ENCODE data around the gene B3GNT9. TPM values are rescaled to one million over a fixed set of nuclear protein-coding genes. Genes with fewer than 3 reads are reported as not detected.

Gene B3GNT9
- total RNA-seq, 1 donor from 2014 or later: 12.8 TPM

- no peak for TF ChIP-seq CTCF (IDR thresholded peaks at IDR 0.05)
- no peak for TF ChIP-seq POLR2AphosphoS5 (IDR thresholded peaks at IDR 0.05; ENCODE audit: insufficient read depth in 1 of 2, low read depth in 1 of 2)
- no peak for TF ChIP-seq POLR2A (IDR thresholded peaks at IDR 0.05)
- H3K4me3 ChIP-seq: peak overlapping the region; percentile 44 to 45
- H3K27me3 ChIP-seq: no peaks in the 10 kb centered on the region
- no peak for DNase-seq (ENCODE audit: extremely low spot score in 2 of 2)
- peaks cover 63% of the 10 kb centered on the region for H3K4me1 ChIP-seq
- peak overlapping the region; percentile 76 for H3K27ac ChIP-seq
- no peaks in the 10 kb centered on the region for H3K9me3 ChIP-seq
- H3K36me3 ChIP-seq: no peaks in the 10 kb centered on the region
- intact Hi-C loops (cut with DNase I): no loop called here
Measured at GRCh38 chr16:67162506-67163163, 11.8 kb upstream of the B3GNT9 start.

- H3K27me3 ChIP-seq: no peaks in the 10 kb centered on the region
- no peak overlapping the region for H3K27ac ChIP-seq
- no peaks in the 10 kb centered on the region for H3K36me3 ChIP-seq
- peaks cover 63% of the 10 kb centered on the region for H3K4me1 ChIP-seq
- H3K9me3 ChIP-seq: no peaks in the 10 kb centered on the region
- intact Hi-C loops (cut with DNase I): no loop called here
- peak overlapping the region in 1 of 2 donors; percentile 98 for H3K4me3 ChIP-seq
- DNase-seq (ENCODE audit: extremely low spot score in 2 of 2): no peak
- TF ChIP-seq POLR2AphosphoS5 (IDR thresholded peaks at IDR 0.05; ENCODE audit: insufficient read depth in 1 of 2, low read depth in 1 of 2) (no peak), CTCF (IDR thresholded peaks at IDR 0.05) (no peak), POLR2A (IDR thresholded peaks at IDR 0.05) (no peak)
Measured at GRCh38 chr16:67161595-67162058, 10.8 kb upstream of the B3GNT9 start.

DNA sequence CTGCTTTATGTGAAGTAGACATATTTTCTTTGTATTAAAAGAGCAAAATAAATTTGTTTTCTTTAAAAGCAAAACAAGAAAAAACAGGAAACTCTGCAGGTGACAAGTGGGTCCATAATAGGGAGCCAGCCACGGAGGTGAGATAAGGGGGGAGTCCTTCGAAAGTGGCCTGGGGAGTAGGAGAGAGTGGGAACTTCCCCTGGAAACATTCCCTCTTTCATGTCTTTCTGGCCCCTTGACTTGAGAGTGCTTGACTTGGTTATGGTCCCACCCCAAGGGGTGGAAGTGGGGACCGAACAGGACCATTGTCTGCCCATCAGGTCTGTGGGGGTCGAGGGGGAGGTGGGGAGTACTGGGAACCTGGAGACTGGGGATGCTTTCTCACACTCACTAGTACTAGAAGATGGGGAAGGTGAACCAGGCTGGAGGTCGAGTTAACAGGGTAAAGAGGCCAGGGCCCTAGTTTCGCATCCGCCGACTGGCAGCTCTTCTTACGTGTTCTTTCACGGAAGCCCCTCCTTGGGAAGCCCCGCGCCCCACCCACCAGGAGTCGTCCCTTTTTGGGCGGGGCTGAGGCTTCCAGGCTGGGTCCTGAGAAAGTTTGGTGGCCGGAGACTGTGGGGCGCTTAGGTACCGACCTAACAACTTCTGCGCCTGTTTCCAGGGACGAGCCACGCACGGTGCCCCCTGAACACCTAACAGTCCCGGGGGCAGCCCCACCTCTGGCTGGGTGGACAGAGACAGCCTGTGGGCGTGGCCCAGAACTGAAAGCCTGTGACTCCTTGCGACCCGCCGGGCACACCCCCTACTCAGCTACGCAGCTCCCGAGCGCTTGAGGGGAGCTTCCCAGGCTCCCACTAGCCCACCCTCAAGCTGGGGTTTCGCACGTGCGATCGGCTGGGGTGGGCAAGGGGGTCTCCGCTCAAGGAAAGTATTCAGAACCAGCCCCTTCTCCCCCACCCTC, 8.1 kb upstream of the B3GNT9 start:
- intact Hi-C loops (cut with DNase I): no loop called here
- H3K9me3 ChIP-seq: no peaks in the 10 kb centered on the region
- TF ChIP-seq POLR2A (IDR thresholded peaks at IDR 0.05): no peak
- TF ChIP-seq POLR2AphosphoS5 (IDR thresholded peaks at IDR 0.05; ENCODE audit: insufficient read depth in 1 of 2, low read depth in 1 of 2): no peak
- TF ChIP-seq CTCF (IDR thresholded peaks at IDR 0.05): no peak
- H3K36me3 ChIP-seq: no peaks in the 10 kb centered on the region
- H3K27ac ChIP-seq: peak overlapping the region; percentile 72
- peak overlapping the region; percentile 66 to 98 for H3K4me3 ChIP-seq
- no peaks in the 10 kb centered on the region for H3K27me3 ChIP-seq
- no peak for DNase-seq (ENCODE audit: extremely low spot score in 2 of 2)
- H3K4me1 ChIP-seq: peaks cover 65% of the 10 kb centered on the region

- no peak overlapping the region for H3K4me3 ChIP-seq
- H3K4me1 ChIP-seq: peaks cover 57% of the 10 kb centered on the region
- intact Hi-C loops (cut with DNase I): no loop called here
- H3K9me3 ChIP-seq: no peaks in the 10 kb centered on the region
- no peaks in the 10 kb centered on the region for H3K36me3 ChIP-seq
- no peaks in the 10 kb centered on the region for H3K27me3 ChIP-seq
- H3K27ac ChIP-seq: no peak overlapping the region
- TF ChIP-seq CTCF (IDR thresholded peaks at IDR 0.05) (no peak), POLR2AphosphoS5 (IDR thresholded peaks at IDR 0.05; ENCODE audit: insufficient read depth in 1 of 2, low read depth in 1 of 2) (no peak), POLR2A (IDR thresholded peaks at IDR 0.05) (no peak)
- DNase-seq (ENCODE audit: extremely low spot score in 2 of 2): no peak
Measured at GRCh38 chr16:67157892-67158635, 7.3 kb upstream of the B3GNT9 start.
